GM18858 (cell line): ENCODE results near the gene MYO18B.

Experiments used
- ATAC-seq: cut with Tn5 transposase; IDR thresholded peaks from one replicate; pipeline ENCODE4 v1.9.1; 2021; ENCODE audit not compliant: unreplicated experiment

MYO18B gene

DNA sequence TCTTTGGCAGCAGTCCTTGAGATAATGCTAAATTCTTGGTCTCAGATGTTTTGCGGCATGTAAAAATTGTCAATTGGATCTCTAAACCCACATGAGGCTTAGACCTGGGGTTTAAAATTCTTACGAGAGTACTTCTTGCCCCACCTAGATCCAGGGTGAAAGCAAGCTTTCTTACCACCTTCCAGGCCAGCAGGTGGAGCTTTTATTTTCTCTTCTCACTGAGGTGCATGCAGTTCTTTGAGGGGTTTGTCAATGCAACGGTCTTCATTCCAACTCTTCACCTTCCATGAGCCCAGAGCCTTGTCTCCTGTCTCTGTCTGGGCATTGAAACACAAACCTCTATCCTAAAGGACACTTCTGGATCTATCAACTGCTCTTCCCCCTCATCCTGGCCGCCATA is 154.1 kb downstream of the MYO18B start:
- ATAC-seq: no peak

GRCh38 chr22:25896592-25896991 is 154.6 kb downstream of the MYO18B start:
- no peak for ATAC-seq

DNA sequence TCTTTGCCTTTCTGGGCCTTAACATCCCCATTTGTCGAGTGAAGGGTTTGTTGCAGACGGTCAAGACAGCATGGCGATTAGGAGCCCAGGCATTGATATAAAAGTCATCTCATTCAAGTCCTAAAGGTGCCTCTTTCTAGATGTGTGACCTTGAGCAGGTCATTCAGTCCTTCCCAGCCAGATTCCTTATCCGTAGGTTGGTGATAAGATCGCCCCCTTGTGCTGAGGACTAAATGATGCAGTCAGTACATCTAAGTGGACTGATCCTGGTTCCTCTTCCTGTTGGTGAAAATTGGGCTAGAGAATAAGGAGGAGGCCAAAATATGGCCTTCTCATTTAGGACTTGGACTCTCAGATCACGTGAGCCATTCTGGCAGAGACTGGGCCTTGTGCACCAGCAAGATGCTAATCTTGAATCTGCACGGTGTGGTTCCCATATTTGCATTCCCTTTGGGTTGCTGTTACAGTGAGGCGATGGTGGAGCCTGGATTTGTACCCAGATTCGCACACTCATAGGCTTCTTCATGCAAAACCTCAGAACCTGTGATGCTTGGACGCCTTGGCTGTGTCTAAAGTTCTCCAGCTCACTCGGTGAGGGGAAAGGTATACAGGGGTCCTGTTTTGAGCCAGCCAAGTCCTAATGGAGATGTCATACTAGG is 156.8 kb downstream of the MYO18B start:
- ATAC-seq: no peak

- no peak for ATAC-seq
These were observed 157.6 kb downstream of the MYO18B start for GRCh38 chr22:25899566-25899965.

GRCh38 chr22:25900390-25900789 is 158.4 kb downstream of the MYO18B start:
- ATAC-seq: no peak

DNA sequence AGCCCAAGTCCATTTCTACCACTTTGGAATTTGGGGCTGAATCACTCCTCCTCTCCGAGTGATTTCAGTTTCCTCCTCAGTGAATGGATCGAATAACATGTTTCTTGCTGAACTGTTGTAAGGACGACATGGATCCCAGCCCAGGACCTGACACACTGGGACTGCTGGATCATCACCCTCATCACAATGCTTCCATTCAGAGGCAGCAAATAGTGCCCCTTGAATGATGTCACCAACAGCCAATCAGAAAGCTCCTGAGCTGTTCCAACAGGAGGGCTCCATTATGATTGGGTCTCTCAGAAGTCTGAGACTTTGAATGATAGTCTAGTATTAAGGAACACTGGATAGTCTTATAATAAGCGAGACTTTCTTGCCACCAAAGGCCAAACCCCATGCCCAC is 158.9 kb downstream of the MYO18B start:
- no peak for ATAC-seq

DNA sequence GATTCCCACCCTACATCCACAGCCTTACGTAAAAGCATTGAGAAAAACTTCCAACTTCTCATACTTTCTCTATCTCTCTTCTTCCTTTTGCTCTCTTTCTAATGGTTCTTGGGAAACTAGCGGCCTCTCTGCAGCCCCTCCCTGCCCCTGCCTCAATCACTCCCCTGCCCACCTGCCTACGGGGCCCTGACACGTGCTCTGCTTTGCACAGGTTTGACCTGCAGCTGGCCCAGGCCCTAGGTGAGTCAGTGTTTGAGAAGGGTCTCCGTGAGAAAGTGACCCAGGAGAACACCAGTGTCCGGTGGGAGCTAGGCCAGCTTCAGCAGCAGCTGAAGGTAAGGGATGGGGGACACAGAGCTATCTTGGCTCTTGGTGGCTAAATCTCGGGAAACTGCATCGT is 160.4 kb downstream of the MYO18B start:
- ATAC-seq: no peak

GRCh38 chr22:25903294-25903693 is 161.3 kb downstream of the MYO18B start:
- no peak for ATAC-seq

DNA sequence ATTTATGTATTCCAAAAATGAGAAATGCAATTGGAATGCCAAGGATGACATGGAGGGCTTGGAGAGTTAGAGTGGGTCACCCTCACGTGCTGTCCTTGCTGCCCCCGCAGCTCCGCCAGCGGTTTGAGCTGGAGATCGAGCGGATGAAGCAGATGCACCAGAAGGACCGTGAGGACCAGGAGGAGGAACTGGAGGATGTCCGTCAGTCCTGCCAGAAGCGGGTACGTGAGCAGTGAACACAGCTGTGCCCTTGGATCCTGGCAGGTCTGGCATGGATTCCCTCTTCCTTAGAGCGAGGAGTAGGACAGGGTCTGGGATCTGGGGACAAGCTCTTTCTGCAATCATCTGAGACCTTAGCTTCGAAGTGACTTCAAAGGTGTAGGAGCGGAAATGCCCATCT is 166.2 kb downstream of the MYO18B start:
- no peak for ATAC-seq

GRCh38 chr22:25908755-25909154 is 166.8 kb downstream of the MYO18B start:
- no peak for ATAC-seq

DNA sequence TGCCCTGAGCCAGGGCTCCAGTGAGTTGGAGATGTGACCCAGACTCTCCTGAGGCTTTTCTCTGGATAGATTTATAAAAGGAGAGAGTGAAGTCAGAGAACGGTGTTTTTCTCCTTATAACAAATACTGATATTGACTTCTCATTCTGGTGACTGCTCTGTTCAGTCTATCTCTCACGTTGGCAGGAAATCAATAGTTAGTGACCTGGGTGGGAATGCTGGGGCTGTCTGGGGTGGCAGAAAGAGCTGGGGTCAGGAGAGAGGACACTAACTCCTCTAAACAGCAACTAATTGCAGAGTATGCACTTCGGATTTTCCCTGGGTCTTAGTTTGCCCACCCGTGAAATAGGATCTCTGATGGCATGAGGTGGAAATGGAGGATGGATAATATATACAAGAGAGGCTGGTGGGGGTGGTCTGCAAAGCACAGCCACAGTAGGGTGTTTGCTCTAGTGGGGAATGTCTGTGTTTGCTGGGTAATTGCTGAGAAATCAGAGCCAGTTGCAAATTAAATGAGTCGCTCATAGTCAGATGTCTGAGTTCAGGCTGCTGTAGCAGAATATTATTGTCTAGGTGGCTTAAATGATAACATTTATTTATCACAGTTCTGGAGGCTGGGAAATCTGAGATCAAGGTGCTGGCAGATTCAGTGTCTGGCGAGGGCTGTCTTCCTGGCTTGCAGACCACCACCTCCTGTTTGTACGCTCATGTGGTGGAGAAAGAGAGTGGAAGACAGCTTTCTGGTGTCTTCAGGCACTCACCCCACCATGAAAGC is 167.8 kb downstream of the MYO18B start:
- no peak for ATAC-seq

DNA sequence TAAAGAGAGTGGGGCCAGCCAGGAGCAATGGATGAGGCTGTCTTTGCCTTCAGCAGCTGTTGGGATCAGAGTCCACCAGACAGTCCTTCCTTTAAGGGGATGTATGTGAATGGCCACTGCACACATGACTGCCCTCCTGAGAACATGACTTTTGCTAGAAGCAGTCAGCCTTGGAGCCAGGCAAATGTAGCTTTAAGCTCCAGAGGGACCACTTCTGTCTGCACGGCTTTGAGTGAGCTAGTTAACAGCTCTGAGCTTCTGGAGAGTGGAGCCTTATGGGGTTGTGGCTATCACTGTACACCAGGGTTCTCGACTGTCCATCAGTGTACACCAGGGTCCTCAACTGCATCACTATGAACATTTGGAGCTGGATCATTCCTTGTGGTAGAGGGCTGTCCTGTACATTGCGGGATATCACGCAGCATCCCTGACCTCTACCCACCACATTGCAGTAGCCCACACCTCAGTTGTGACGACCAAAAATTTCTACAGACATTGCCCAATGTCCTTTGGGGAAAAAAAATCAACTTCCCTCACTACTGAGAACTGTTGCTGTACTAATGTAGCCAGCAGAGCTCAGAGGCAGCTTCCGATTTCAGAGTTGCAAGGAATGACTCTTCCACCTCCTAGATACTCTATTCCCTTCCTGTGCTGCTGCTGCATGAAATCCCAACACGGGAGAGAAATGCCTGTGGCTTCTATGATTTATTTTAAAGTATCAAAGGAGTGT is 169.4 kb downstream of the MYO18B start:
- ATAC-seq: no peak

GRCh38 chr22:25919452-25919851 is 177.5 kb downstream of the MYO18B start:
- no peak for ATAC-seq

GRCh38 chr22:25922141-25922540 is 180.2 kb downstream of the MYO18B start:
- ATAC-seq: no peak

GRCh38 chr22:25923914-25924313 is 181.9 kb downstream of the MYO18B start:
- ATAC-seq: no peak

DNA sequence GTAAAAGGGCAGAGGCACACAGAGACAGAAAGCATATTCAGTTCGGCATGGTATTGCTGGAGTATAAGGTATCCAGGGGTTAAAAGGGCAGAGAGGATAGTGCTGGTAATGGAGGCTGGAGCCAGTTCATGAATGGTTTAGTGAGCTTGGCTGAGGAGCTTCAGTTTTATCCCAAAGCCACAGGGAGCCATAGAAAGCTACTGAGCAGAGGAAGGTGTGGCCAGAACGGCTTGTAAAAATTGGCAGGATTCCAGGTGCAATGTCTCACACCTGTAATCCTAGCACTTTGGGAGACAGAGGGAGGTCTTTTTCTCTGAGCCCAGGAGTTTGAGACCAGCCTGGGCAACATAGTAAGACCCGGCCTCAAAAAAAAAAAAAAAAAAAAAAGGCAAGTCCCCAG is 186.1 kb downstream of the MYO18B start:
- no peak for ATAC-seq

GRCh38 chr22:25929321-25929878 is 187.4 kb downstream of the MYO18B start:
- ATAC-seq: no peak

DNA sequence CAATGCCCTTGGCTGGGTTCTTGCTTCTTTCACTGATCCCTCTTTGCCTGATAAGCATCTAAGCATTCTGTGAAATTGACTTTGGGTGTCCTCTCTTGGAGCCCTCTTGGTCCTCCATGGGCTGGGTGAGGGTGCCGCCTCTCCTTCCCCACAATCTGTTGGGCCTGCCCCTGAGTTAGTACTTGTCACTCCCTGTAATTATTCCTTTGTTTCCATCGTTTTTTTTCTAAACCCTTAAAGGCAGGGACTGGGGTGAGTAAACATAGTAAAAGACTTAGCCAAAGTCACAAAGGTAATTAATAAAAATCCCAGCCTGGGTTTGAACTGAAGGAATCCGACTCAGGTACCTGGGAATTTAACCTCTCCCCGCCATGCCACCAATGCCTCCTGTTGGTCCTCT is 188.1 kb downstream of the MYO18B start:
- no peak for ATAC-seq

DNA sequence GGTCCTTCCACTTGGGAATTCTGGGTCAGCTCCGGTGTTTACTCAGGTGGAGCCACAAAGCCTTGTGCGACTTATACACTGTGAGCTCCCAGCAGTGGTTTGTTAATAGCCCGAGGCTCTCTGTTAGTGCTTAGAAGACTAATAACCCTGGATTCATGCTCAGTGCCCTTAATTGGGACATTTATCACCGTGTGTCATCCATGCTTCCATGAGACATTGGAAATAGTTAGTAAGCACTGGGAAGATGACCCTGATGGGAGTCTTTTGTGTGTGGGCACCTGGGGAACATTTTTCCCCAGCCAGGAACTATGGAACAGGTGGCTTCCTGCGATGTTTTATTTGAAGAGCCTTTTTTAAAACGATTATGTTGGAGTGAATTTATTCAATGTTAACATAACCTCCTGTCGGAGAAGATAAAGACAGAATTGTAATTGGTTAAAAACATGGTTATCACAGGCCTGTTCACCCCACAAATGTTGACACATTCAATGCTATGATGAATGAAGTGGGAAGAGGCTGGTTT is 188.9 kb downstream of the MYO18B start:
- no peak for ATAC-seq

DNA sequence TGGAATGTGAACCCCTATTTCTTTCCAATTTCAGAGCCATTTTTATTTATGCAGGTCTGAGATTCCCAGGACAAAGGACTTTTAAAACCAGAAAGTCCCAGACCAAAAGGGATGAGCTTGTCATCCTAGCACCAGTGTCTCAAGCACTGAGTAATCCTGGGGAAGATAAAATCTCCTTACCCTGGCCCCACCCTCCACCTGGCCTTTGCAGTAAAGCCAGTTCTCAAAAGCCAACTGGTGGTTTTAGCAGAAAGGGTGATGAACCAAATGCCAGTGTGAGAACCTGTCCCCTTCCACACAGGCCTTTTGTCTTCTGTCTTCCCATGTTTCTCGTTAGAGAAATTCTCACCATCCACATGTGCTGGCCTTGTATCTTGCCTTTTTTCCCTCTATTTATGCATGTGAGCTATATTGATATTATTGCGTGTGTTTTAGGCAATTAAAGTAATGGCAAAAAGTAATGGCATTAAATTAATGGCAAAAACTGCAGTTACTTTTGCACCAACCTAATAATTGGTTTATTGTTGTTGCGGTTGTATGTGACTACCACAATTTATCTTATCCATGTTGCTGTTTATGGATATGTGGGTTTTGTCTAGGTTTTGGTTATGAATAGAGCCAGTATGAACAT is 191.3 kb downstream of the MYO18B start:
- no peak for ATAC-seq
